ENCODE results near the gene AK5. TPM values are rescaled to one million over a fixed set of nuclear protein-coding genes. Genes with fewer than 3 reads are reported as not detected.
A peak's percentile ranks its signal among the peaks of the same experiment; 100 is the strongest.

The AK5 gene
- polyA plus RNA-seq, 2 of the 4 experiments (the other 2 are of a cell fraction), result 4.9 to 6.1 TPM

DNA sequence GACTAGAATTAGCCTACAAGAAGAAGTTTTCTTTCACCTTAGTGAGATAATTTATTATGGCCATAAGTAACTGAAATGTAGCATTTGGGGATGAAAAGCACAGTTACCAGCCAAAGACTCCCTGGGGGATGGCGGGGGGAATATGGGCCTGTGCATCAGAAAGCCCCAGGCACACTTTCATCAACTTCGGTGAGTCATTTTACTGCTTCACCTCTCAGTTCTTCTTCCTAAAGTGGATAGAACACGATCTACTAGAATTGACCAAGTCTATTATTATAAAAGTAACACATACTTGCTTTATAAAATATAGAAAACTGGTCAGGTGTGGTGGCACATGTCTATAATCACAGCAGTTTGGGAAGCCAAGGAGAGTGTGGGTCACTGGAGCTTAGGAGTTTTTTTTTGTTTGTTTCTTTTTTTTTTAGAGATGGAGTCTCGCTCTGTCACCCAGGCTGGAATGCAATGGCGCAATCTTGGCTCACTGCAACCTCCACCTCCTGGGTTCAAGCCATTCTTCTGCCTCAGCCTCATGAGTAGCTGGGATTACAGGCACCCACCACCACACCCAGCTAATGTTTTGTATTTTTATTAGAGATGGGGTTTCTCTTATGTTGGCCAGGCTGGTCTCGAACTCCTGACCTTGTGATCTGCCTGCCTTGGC lies 258.8 kb downstream of the AK5 start:
- peak overlapping the region; percentile 96 for H3K4me2 ChIP-seq
- TF ChIP-seq EP300 (IDR thresholded peaks at IDR 0.05) (peak in 1 of 2 experiments; percentile 61; a peak in 3 of 5 replicates), FOSL2 (IDR thresholded peaks at IDR 0.05) (no peak), FOSL2 (CRISPR knock-in tag; IDR thresholded peaks at IDR 0.05) (peak; percentile 71), ZSCAN20 (CRISPR knock-in tag; IDR thresholded peaks at IDR 0.05) (no peak), CEBPB (IDR thresholded peaks at IDR 0.05) (peak; percentile 54 to 69; a peak in 3 of 4 replicates), ZC3H11A (IDR thresholded peaks at IDR 0.05) (no peak), SREBF2 (IDR thresholded peaks at IDR 0.05) (no peak), RCOR1 (IDR thresholded peaks at IDR 0.05; ENCODE audit: low read depth, low read length) (no peak), JUNB (IDR thresholded peaks at IDR 0.05) (peak; percentile 28; the same call in 1 of the 2 replicates), CHD2 (IDR thresholded peaks at IDR 0.05; ENCODE audit: low read length, partially characterized antibody) (no peak), MAFK (IDR thresholded peaks at IDR 0.05; ENCODE audit: partially characterized antibody) (no peak)
- TF ChIP-seq, protein P1, sequence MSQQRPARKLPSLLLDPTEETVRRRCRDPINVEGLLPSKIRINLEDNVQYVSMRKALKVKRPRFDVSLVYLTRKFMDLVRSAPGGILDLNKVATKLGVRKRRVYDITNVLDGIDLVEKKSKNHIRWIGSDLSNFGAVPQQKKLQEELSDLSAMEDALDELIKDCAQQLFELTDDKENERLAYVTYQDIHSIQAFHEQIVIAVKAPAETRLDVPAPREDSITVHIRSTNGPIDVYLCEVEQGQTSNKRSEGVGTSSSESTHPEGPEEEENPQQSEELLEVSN (IDR thresholded peaks at IDR 0.05; ENCODE audit: borderline replicate concordance, low read depth), result no peak
- TF ChIP-seq, protein P2, sequence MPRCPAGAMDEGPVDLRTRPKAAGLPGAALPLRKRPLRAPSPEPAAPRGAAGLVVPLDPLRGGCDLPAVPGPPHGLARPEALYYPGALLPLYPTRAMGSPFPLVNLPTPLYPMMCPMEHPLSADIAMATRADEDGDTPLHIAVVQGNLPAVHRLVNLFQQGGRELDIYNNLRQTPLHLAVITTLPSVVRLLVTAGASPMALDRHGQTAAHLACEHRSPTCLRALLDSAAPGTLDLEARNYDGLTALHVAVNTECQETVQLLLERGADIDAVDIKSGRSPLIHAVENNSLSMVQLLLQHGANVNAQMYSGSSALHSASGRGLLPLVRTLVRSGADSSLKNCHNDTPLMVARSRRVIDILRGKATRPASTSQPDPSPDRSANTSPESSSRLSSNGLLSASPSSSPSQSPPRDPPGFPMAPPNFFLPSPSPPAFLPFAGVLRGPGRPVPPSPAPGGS (IDR thresholded peaks at IDR 0.05), result no peak; the same call in 2 of the 3 replicates
- ChIA-PET CTCF (interaction anchor here (1.1 to 1.3 kb wide), 3 partner anchors 8 to 143 kb away, joined by 3 to 4 read pairs (median 4); no protein-coding TSS in a partner anchor), POLR2A (interaction anchor here (1.1 kb wide), 1 partner anchor 463 kb away, joined by 3 read pairs; no protein-coding TSS in a partner anchor)
- H3K9me3 ChIP-seq, result no peaks in the 10 kb centered on the region
- peak in 1 of 2 experiments; percentile 24 for DNase-seq (ENCODE audit: low read depth in 1 of 2, low spot score in 1 of 2)
- peak overlapping the region; percentile 98 to 99 for H3K27ac ChIP-seq
- WGBS (ENCODE audit: missing lambda C conversion rate), result 55% methylated on average over 6 of the region's 6 CpGs
- no peak for FAIRE-seq
- H3K4me1 ChIP-seq, result peaks cover 69% of the 10 kb centered on the region
- no peak overlapping the region for H3K4me3 ChIP-seq
- ATAC-seq, result peak in 1 of 2 experiments; percentile 20; a peak in 3 of 6 replicates

DNA sequence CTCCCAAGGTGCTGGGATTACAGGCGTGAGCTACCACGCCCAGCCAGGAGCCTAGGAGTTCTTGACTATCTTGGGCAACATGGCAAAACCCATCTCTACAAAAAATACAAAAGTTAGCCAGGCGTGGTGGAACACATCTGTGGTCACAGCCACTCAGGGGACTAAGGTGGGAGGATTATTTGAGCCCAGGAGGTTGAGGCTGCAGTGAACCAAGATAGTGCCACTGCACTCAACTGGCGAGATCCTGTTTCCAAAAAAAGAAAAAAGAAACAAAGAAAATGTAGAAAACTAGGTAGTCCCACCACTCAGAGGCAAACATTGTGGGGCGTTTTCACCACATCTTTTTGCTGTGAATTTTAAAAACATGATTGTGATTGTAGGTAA lies 259.3 kb downstream of the AK5 start:
- no peak for TF ChIP-seq EHF (CRISPR knock-in tag; IDR thresholded peaks at IDR 0.05)
- TF ChIP-seq TP53 (CRISPR knock-in tag; IDR thresholded peaks at IDR 0.05), result no peak
- no peak for TF ChIP-seq RARB (CRISPR knock-in tag; IDR thresholded peaks at IDR 0.05)
- no peak for TF ChIP-seq JUN (IDR thresholded peaks at IDR 0.05)
- TF ChIP-seq, protein P3, sequence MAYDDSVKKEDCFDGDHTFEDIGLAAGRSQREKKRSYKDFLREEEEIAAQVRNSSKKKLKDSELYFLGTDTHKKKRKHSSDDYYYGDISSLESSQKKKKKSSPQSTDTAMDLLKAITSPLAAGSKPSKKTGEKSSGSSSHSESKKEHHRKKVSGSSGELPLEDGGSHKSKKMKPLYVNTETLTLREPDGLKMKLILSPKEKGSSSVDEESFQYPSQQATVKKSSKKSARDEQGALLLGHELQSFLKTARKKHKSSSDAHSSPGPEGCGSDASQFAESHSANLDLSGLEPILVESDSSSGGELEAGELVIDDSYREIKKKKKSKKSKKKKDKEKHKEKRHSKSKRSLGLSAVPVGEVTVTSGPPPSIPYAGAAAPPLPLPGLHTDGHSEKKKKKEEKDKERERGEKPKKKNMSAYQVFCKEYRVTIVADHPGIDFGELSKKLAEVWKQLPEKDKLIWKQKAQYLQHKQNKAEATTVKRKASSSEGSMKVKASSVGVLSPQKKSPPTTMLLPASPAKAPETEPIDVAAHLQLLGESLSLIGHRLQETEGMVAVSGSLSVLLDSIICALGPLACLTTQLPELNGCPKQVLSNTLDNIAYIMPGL (CRISPR knock-in tag; IDR thresholded peaks at IDR 0.05; ENCODE audit: borderline replicate concordance), result no peak
- no peak for TF ChIP-seq PHF8 (IDR thresholded peaks at IDR 0.05; ENCODE audit: borderline replicate concordance, low read depth)
- TF ChIP-seq SMC3 (IDR thresholded peaks at IDR 0.05), result no peak
- no peak for TF ChIP-seq JUNB (IDR thresholded peaks at IDR 0.05)
- no peak for TF ChIP-seq KDM1A (IDR thresholded peaks at IDR 0.05; ENCODE audit: low read depth)
- no peak for TF ChIP-seq POLR2AphosphoS2 (conservative IDR thresholded peaks at IDR 0.05; ENCODE audit: low read length)
- TF ChIP-seq CBX2 (IDR thresholded peaks at IDR 0.05; ENCODE audit: borderline replicate concordance, low read depth), result no peak
- no peak for TF ChIP-seq MAZ (IDR thresholded peaks at IDR 0.05; ENCODE audit: borderline replicate concordance, low read depth, low read length)
- TF ChIP-seq, protein P4, sequence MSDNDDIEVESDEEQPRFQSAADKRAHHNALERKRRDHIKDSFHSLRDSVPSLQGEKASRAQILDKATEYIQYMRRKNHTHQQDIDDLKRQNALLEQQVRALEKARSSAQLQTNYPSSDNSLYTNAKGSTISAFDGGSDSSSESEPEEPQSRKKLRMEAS (IDR thresholded peaks at IDR 0.05), result no peak
- TF ChIP-seq MYC (IDR thresholded peaks at IDR 0.05; ENCODE audit: borderline replicate concordance, low read length), result no peak
- no peak for TF ChIP-seq KDM5A (IDR thresholded peaks at IDR 0.05)
- TF ChIP-seq CBX8 (IDR thresholded peaks at IDR 0.05), result no peak
- H3K9me3 ChIP-seq, result no peaks in the 10 kb centered on the region
- no peak overlapping the region for H3K4me3 ChIP-seq
- DNase-seq (ENCODE audit: low read depth in 1 of 2, low spot score in 1 of 2), result no peak
- peaks cover 66% of the 10 kb centered on the region for H3K4me1 ChIP-seq
- WGBS (ENCODE audit: missing lambda C conversion rate), result 93% methylated on average over 5 of the region's 5 CpGs
- FAIRE-seq, result no peak
- CTCF ChIA-PET, result interaction anchor here (1.3 kb wide), 2 partner anchors 8 to 47 kb away, joined by 3 to 4 read pairs; no protein-coding TSS in a partner anchor
- POLR2A ChIA-PET, result interaction anchor here (1.1 kb wide), 1 partner anchor 463 kb away, joined by 3 read pairs; no protein-coding TSS in a partner anchor
- H3K4me2 ChIP-seq, result peak overlapping the region; percentile 96
- H3K27ac ChIP-seq, result peak overlapping the region; percentile 98 to 99
- no peak for ATAC-seq

Data from A549 (cell line).